ENCODE measurements around the gene ZXDC. TPM values are rescaled to one million over a fixed set of nuclear protein-coding genes. Genes with fewer than 3 reads are reported as not detected.
A peak's percentile ranks its signal among the peaks of the same experiment; 100 is the strongest.

ZXDC gene
- polyA plus RNA-seq, 12 donors, result 16.3 to 29.1 (median 26.1) TPM; not detected in 1

- DNase-seq, result no peak
Observed at GRCh38 chr3:126478581-126479310, 3.1 kb upstream of the ZXDC start.

- DNase-seq, result no peak
Observed at GRCh38 chr3:126477061-126477380, 1.3 kb upstream of the ZXDC start.

- peak; percentile 57 for DNase-seq
Observed at GRCh38 chr3:126476166-126477060, 722 bp upstream of the ZXDC start.

GRCh38 chr3:126474498-126475412, 936 bp downstream of the ZXDC start:
- DNase-seq, result no peak

- no peak for DNase-seq
Observed at GRCh38 chr3:126473292-126474168, 2.2 kb downstream of the ZXDC start.

- DNase-seq, result no peak
Observed at GRCh38 chr3:126472277-126473006, 3.2 kb downstream of the ZXDC start.

- no peak for DNase-seq
Observed at GRCh38 chr3:126469479-126469878, 6.2 kb downstream of the ZXDC start.

GRCh38 chr3:126468028-126468891, 7.4 kb downstream of the ZXDC start:
- DNase-seq, result no peak

GRCh38 chr3:126467611-126467955, 8.1 kb downstream of the ZXDC start:
- no peak for DNase-seq

- no peak for DNase-seq
Observed at GRCh38 chr3:126466886-126467610, 8.6 kb downstream of the ZXDC start.

GRCh38 chr3:126465928-126466544, 9.7 kb downstream of the ZXDC start:
- DNase-seq, result no peak

- DNase-seq, result no peak
Observed at GRCh38 chr3:126464997-126465396, 10.7 kb downstream of the ZXDC start.

GRCh38 chr3:126464494-126464893, 11.2 kb downstream of the ZXDC start:
- no peak for DNase-seq

GRCh38 chr3:126464093-126464492, 11.6 kb downstream of the ZXDC start:
- DNase-seq, result no peak

- no peak for DNase-seq
Observed at GRCh38 chr3:126463521-126463920, 12.2 kb downstream of the ZXDC start.

- DNase-seq, result no peak
Observed at GRCh38 chr3:126461450-126462070, 14.1 kb downstream of the ZXDC start.

GRCh38 chr3:126460381-126460780, 15.3 kb downstream of the ZXDC start:
- no peak for DNase-seq

- DNase-seq, result no peak
Observed at GRCh38 chr3:126459763-126460127, 15.9 kb downstream of the ZXDC start.

Data from muscle of arm (tissue), 12 donors.